GM23248 (cell line): ENCODE measurements around the gene HACE1.

Experiments used
- EZH2 ChIP-seq: fragments of 200-600 bp; sonication (generic); IDR thresholded peaks from 2 replicates; pipeline ENCODE4 v1.6.1; 2018; ENCODE audit warnings: antibody characterized with exemption, mild to moderate bottlenecking; ENCODE audit not compliant: insufficient read depth, poor library complexity, severe bottlenecking
- EZH2phosphoT487 ChIP-seq: fragments of 200-600 bp; sonication (generic); IDR thresholded peaks from 2 replicates; pipeline ENCODE4 v1.6.1; 2018; ENCODE audit warnings: antibody characterized with exemption, moderate library complexity, mild to moderate bottlenecking, low read depth; ENCODE audit not compliant: insufficient read depth

DNA sequence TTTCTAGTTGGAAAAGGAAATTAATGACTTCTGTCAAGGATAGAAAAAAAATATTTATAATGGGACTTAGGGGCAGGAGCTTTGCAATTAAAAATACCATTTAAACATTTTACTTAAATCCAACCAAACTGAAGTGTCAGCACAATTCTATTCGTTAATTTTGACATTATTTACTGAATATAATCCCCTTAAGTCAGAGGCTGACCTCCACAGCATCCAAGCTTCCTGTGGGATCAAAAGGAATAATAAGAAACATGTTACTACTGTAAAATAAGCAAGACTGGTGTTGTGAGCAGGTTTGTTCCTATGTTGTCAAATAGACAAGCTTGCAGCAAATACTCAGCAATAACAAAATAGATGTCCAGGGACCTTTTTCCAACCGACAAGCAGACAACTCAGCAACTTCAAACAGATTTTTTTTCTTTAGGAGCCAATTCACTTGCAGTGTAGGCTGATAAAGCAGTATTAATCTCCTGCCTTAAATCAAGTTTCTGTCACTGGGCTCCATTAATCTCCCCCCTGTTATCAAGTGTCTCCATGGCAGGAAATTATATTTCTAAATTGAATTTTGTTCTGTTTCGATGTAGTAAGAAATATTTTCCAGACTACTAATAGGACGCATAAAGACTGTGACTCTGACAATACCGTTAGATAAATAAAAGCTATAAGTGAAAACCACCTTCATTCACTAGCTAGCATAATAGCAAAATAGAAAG is 157.4 kb downstream of the HACE1 start:
- TF ChIP-seq EZH2 (no peak), EZH2phosphoT487 (no peak)
